ENCODE results near the gene ZNF662.

The ZNF662 gene

DNA sequence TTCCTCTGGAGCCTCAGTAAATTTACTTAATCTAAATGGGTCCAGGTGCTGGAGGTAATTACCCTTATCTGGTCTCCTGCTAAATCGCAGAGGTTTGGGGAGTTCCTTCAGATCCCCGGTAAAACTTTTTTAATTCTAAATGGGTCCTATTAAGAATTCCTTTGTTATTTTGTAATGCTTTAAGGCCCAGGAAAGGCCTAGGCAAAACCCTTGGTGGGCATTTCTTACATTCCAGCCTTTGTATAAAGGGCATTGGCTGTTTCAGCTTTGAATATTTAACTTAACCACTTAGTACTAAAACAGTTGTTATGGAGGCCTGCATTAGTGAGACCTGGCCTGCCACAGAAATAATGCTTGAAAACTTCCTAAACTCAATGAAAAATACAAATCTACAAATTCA is 14.9 kb upstream of the ZNF662 start:
- DNase-seq, result no peak

DNA sequence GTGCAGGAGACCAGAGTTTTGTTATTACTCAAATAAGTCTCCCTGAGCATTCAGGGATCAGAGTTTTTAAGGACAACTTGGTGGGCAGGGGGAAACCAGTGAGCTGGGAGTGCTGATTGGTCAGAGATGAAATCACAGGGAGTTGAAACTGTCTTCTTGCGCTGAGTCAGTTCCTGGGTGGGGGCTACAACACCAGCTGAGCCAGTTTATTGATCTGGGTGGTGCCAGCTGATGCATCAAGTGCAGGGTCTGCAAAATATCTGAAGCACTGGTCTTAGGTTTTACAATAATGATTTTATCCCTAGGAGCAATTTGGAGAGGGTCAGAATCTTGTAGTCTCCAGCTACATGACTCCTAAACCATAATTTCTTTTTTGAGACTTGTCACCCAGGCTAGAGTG is 13.8 kb upstream of the ZNF662 start:
- DNase-seq, result no peak

DNA sequence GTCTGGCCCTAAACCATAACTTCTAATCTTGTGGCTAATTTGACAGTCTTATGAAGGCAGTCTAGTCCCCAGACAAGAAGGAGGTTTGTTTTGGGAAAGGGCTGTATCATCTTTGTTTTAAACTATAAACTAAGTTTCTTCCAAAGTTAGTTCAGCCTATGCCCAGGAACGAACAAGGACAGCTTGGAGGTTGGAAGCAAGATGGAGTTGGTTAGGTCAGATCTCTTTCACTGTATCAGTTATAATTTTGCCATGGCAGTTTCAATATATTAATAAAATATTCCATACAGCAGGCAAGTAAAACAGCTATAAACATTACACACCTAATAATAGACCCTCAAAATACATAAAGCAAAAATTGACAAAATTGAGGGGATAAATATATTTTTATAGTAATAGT is 13.1 kb upstream of the ZNF662 start:
- no peak for DNase-seq

DNA sequence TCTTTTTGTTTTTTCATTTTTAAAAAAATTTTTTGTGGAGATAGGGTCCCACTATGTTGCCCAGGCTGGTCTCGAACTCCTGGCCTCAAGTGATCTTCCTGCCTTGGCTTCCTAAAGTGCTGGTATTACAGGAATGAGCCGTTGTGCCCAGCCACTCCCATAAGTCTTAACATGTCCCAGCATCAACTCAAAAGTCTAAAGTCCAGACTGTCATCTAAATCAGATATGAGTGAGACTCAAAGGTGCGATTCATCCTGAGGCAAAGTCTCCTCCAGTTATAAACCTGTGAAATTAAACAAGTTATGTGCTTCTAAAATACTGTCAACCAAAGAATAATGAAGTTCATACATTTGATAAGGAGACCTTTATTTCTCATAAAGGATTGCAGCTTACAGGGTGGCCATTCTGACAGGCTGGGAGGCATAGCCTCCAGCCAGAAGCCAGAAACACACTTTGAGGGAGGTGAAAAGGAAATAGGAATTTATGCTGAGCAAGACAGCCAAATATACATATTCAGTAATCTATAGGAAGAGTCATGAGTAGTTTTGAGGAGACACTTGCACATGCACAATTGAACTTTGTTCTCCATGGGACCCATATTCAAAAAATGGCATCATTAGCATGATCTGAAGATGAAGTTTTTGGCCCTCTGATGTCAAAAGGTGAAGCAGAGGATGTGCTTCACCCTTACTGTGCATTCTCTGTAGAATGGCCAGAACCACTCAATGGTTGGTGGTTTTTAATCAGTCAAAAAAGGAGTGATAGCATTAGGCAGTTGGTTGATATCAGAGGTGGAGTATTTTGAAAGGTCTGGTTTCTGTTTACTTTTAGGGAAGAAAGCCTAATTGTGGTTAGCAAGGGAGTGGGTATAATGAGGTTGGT is 11.0 kb upstream of the ZNF662 start:
- no peak for DNase-seq

DNA sequence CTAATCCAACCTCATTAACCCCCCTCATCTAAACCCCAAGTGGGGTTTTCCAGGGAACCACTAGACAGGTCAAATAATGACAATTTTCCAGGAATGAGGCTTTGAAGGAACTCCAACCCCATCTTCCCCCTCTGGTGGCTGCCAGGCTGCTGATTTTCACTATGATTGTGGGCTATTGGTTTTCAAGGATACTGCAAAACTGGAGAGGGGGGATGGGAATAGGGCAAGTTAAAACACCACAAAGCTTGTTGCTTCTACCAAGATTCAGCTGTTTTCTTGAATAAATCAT is 10.4 kb upstream of the ZNF662 start:
- DNase-seq, result no peak

DNA sequence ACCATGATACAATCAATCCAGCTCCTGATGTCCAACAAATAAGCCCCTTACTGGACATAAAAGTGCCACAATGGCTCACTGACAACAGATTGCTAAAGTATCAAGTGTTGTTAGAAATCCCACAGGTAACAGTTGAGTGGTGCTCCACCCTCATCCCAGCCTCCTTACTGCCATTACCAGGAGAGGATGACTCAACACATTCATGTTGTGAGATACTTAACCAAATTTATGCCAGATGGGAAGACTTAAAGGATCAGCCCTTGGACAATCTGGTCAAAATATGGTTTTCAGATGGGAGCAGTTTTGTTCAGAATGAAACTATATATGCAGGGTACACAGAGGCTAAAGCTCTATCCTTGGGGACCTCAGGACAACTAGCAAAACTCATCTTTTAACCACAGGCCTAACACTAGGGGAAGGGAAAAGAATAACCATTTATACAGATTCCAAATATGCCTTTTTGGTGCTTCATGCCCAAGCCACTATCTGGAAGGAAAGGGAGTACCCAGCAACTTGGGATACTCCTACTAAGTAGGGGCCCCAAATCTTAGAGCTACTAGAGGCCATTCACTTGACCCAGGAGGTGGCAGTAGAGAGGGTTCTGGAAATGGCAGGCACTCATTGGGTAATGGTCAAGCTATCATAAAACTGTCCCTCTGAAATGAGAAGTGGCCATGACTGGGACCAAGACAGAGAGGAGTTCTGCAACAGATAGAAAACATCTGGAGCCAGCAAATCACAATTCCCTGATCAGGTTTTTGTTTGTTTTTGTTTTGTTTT is 6.9 kb upstream of the ZNF662 start:
- DNase-seq, result peak; percentile 98

DNA sequence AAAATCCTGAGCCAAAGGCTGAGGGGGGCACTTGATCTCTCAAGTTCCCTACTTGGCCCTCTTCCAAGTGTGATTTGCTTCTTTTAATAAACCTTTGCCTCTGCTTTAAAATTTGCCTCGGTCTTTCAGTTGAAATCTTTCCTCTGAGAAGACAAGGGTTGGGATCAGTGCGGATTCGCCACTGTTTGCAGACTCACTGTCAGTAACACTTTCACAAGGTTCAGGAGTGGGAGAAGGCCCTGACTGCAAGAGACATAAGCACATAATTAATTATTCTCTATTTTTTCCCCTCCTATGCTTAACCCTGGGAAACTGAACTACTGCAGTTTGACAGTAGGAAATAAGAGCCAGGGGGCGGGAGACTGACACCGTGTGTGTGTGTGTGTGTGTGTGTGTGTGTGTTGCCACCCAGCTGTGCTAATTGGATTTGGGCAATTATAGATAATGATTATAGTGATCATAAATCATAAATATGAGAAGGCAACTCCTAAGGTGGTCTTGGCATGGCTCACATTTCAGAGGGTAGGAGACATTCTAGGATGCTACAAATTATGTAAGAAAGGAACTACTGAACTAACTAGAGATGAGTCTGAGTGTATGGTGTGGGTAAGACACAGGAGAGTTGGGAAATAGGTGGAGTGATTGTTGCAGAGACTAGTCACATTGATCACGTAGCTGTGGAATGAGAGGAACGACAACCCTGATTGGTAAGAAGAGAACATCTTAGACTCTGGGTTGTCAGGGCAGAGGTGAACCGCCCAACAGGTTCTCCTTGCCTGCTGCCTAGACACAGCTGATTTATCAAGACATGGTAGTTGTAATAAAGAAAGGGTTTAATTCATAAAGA is 5.5 kb upstream of the ZNF662 start:
- DNase-seq, result peak; percentile 60

DNA sequence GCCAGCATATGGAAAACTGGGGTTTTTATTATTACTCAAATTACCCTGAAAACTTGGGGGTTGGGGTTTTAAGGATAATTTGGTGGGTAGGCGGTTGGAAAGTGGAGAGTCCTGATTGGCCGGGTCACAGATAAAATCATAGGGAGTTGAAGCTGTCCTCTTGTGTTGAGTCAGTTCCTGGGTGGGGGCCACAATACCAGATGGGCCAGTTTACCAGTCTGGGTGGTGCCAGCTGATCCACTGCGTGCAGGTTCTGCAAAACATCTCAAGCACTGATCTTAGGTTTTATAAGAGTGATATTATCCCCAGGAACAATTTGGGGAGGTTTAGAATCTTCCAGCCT is 4.9 kb upstream of the ZNF662 start:
- DNase-seq, result peak; percentile 79

DNA sequence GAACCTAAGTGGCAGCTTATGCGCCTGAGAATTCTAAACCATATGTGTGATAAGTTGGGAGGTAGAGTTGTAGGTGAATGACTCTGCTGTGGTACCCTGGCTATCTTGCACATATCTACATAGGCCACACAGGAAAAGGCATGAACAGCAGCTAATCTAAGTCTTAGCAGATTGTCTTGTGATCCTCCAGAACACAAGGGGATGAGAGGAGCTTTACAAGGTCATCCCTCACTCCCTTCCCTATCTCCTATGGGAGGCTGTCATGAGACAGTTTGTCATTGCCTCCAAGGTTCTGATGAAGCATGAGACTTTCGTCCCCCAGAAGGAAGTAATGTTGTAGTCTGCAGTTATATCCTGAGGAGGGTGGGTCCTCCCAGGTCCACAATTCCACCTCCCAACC is 3.7 kb upstream of the ZNF662 start:
- DNase-seq, result no peak

DNA sequence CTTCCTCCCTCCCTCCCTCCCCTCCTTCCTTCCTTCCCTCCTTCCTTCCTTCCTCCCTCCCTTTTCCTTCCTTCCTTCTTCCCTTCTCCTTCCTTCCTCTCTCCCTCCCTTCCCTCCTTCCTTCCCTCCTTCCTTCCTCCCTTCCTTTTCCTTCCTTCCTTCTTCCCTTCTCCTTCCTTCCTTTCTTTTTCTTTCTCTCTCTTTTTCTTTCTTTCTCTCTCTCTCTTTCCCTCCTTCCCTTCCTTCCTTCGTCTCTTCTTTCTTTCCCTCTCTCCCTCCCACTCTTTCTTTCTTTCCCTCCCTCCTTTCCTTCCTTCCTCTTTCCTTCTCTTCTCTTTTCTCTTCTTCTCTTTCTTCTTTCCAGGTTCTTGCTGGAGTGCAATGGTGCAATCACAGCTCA is 1.9 kb upstream of the ZNF662 start:
- DNase-seq, result no peak

DNA sequence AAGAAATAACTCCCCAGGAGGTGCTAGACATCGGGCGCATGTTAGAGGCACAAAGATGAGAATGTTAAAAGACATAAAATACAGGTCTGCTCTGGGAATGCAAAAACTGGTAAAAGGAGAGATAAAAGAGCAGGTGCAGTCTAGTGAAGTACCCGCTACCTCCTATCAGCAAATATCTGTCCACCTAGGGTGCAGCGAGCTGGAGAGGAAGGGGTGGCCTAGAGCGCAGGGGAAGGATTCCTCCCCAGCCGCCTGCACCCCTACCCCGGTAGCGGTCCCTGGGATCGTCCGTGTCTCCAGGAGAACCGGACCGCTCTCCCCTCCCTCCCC is 237 bp upstream of the ZNF662 start:
- DNase-seq, result no peak

DNA sequence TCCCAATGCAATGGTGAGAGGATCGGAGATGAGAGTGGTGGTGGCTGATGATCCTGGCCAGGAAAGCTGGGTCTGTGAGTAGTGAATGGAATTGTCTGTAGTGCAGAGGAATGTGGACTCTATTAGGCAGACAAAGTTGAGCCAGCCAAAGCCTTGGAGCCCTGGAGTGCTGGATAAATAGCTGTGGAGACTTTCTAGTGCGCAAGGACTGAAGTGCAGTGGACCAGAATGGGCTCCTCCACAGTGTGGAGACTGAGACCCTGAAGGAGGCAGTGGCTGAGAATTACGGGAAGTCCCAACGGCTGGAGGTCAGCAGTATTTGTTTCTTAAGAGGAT is 874 bp downstream of the ZNF662 start:
- no peak for DNase-seq

DNA sequence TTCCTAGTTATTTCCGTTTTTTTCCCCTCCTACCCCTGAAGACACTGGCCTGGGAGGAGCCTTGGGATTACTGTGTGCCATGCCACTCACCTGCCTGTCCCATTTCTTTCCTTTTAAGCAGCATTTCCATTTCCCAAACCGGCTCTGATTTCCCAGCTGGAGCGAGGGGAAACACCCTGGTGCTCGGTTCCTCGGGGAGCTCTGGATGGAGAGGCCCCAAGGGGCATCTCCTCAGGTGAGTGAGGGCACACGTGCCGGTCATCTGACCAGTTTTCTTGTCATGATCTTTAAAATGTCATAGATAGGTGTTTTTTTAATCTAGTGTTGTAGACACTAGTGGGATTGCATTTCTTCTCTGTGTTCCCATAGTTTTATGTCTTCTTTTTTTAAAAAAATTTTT is 2.7 kb downstream of the ZNF662 start:
- no peak for DNase-seq

DNA sequence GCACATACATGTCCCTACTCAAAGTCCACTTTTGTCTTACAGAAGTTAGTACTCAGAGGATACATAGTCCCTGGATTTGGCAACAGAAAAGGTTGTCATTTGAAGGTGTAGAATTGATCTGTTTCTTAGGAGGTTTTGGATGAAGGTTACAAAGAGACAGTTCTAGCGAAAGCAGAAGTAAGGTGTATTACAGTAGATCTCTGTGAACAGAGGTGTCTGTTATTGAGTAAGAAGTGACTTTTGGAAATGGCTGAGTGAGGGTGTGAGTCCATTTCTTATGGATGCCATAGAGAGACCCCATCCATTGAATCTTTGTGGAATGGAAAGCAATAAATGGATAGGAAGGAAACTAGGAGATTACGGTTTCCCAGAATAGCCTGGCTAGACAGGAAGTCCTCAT is 5.6 kb downstream of the ZNF662 start:
- DNase-seq, result no peak

DNA sequence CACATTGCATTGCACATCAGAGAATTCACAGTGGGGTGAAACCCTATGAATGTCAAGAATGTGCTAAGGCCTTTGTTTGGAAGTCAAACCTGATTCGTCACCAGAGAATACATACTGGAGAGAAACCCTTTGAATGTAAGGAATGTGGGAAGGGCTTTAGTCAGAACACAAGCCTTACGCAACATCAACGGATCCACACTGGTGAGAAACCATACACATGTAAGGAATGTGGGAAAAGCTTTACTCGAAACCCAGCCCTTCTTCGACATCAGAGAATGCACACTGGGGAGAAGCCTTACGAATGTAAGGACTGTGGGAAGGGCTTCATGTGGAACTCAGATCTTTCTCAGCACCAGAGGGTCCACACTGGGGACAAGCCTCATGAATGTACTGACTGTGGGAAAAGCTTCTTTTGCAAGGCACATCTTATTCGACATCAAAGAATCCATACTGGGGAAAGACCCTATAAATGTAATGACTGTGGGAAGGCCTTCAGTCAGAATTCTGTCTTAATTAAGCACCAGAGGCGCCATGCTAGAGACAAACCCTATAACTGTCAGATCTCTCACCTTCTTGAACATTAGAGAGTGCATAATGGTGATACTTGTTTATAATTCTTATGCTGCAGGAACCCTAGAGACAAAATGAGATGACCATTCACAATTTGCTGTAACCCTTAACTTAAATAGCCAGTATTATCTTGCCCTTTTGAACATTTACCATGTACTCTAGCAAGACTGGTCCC is 9.0 kb downstream of the ZNF662 start:
- no peak for DNase-seq

DNA sequence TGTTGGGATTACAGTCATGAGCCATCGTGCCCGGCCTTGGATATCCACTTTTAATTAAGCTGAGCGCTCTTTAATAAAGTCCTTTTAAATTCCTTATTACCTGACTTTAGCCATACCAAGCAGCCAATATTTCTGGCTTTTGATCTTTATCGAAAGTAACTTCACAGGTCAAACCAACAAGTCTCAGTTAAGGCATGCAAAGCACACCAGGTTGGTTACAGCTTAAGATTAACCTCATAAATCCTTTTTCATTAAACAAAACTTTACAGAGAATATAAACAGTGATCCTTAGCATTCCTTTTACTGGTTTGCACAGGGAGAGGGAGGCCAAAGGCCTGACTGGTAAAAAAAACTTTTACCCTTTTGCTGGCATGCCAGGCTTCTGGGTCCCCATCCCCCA is 17.7 kb downstream of the ZNF662 start:
- DNase-seq, result no peak

DNA sequence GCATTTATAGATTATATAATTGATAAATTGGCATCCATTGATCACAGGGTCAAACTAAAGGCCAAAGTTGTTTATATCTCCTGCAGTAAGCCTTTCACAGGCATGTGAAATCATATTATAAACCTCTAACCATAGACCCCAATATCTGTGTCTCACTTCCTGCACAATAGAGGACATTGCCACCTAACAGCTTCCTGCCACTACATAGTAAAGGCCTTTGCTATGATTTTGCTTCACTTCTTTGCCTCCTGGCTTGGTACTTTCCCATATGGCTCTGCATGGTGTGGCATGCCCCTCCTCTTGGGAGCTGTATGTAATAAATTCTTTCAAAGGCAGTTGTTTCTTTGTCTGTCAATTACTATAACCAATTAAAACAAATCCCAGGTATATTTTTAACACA is 20.4 kb downstream of the ZNF662 start:
- DNase-seq, result no peak

DNA sequence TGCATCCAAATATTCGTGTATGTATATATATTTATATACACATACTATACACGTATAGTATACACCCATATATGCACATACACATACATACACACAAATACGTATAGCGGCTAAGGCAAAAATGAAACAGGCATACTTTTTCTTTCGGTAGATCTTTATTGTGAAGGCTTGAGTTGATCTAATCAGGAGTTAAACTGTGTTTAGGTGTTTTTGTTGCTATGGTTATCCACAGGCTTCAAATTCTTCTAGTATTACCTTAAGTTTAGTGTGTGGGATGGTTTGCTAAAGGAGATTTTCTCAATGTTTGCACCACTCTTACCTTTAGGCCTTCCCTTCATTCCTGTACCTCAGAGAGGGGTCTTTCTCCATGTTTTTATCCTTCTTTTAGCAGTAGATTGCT is 28.2 kb downstream of the ZNF662 start:
- no peak for DNase-seq

DNA sequence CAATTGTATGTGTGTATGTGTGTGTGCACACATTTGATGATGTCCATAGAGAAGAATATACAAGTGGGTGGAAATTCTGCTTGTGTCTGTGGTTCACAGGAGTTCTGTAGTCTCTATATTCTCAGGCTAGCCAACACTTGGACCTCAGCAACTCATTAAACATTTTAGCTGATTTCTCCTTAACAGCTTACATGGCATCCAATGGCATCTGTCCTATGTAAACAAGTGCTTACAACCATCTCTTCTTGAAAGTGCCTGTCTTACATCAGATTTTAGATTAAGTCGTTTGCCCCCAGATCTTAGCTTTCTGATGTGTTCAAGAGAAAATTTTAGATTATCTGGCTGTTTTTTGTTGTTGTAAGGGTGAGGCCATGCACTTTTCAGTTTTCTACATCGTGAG is 29.0 kb downstream of the ZNF662 start:
- no peak for DNase-seq

DNA sequence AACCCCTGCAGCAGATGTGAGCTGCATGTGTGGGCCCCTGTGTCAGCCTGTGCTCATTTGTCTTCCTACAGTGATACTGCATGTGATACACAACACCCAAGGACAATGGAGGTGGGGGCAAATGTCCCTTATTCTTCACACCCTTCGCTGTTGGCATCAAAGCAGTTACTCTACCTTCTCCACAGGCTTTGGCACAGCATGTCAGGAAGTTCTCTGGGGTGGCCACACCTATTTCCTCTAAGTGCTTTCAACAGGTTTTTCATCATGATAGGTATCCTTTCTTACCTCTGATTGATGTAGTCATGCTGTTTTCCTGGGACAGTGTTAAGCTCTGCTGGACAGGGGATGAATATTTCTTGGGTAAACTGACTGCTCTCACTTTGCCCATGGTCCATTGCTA is 29.5 kb downstream of the ZNF662 start:
- DNase-seq, result no peak

DNA sequence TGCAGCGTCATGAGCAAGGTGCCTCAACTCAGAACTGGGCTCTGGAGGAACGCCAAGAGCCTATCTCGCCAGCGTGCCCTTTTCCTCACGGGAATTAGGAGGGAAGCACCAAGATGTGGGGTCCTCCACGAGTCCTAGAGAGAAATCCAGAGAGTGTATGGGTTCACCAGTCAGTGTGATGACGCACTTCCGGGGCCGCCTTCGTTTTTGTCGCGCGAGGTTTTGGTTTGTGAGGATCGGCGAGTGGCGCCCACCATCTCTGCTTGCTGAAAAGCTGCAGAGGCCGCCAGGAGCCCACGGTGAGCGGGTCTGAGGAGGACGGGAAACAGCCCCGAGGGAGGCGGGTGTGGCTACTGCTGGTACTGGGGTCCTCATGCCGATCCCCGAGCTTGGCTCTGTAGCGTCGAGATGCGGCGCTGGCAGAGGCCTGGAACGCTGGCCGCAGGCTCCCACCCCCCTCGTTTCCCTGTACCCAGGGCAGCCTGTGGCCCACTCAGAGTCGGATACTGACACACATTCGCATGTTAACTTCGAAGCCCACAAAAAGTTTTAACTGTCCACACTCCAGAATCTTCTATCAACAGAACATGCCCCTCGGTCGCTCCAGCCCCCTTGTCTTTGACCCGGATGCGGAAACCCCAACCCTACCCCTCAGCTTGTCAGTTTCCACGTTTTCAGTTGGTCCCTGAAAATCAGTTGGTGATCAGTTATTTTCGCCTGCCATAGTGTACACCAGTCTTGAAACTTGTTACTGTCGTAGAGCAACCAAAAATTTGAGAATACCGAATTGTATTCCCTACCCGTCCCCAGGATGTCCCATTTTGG is 30.4 kb downstream of the ZNF662 start:
- DNase-seq, result peak; percentile 36

DNA sequence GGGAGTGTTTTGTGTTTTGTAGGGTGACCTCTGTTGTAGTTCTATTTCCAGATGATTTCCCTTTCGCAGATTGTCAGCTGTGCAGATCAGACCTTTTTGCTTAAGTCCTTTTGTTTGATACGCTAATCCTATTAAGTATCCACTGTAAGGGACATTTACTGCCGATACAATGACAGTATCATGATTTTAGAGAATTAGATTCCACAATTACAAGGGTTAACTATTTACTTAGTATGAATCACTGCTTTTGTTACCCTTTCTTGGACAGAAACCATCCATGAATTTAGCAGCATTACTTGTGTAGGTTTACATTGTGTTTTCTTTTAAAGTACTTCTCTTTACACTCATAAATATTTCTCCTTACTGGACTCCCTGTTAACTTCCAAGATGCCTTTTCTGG is 31.4 kb downstream of the ZNF662 start:
- peak; percentile 6 for DNase-seq

DNA sequence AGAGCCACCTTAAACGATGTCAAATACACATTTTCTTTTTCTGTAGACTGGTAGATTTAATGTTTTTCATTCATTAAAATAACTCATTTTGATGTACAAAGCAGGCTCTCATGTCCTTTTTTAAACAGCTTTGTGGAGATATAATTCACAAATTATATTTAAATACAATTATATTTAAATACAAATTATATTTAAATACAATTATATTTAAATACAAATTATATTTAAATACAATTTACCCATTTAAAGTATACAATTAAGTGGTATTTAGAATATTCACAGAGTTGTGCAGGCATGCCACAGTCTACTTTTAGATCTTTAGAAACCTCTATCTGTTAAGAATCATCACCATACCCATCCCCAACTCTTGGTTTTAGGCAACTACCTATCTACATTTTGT is 36.8 kb downstream of the ZNF662 start:
- DNase-seq, result no peak

All from NCI-H524 treated with DMSO at 0.1 percent for 48 hours (cell line).